HepG2 (cell line): ENCODE results near the gene CPNE2.
"Not testable (repeated sequence)": the region's sequence is repeated elsewhere in the genome, so short reads cannot be mapped to it uniquely, and the experiment has no call there.

Experiments
- BCL3 ChIP-seq: sonication (generic); formaldehyde crosslinking; IDR thresholded peaks from 2 replicates; pipeline ENCODE4 v1.5.1; 2020; ENCODE audit warnings: mild to moderate bottlenecking, missing genetic modification reagents, moderate library complexity
- KDM1A ChIP-seq: IDR thresholded peaks from 2 replicates; pipeline ENCODE4 v1.6.1; 2016; ENCODE audit warnings: missing compliant biosample characterization
- MXD4 ChIP-seq: IDR thresholded peaks from 2 replicates; pipeline ENCODE4 v1.6.1; 2016; ENCODE audit warnings: mild to moderate bottlenecking, missing biosample characterization, missing genetic modification reagents
- PHB2 ChIP-seq: fragments of 450-650 bp; IDR thresholded peaks from 2 replicates; pipeline ENCODE4 v1.6.1; 2018; ENCODE audit not compliant: partially characterized antibody
- RAD21 ChIP-seq: fragments of 450-650 bp; formaldehyde crosslinking; IDR thresholded peaks from 2 replicates; pipeline ENCODE4 v1.5.0; 2020; ENCODE audit warnings: mild to moderate bottlenecking
- RFX5 ChIP-seq: IDR thresholded peaks from 2 replicates; pipeline ENCODE4 v1.6.1; 2011; ENCODE audit warnings: low read depth, low read length, improper control_type of control experiment

GRCh38 chr16:57109259-57110105, 17.1 kb downstream of the CPNE2 start:
- not testable (repeated sequence) for TF ChIP-seq RAD21 (CRISPR knock-in tag); KDM1A; PHB2; BCL3 (CRISPR knock-in tag); MXD4 (CRISPR knock-in tag); RFX5
